Fibroblast of lung (primary cell): Measurements from ENCODE around the gene CDIP1. TPM values are rescaled to one million over a fixed set of nuclear protein-coding genes. Genes with fewer than 3 reads are reported as not detected.

Experiments
- DNase-seq, 2 donors: peaks; one replicate each; pipeline versions ENCODE4 v3.0.0 to v3.0.0-alpha.2; 2010; ENCODE audit warnings: low read depth in 2 of 2
- H2AFZ ChIP-seq: 2 replicates; pipeline ENCODE4 v1.5.1; 2012; ENCODE audit warnings: low read length, control low read depth, inconsistent platforms
- H3K27ac ChIP-seq: 2 replicates; pipeline ENCODE4 v1.5.1; 2011; ENCODE audit warnings: low read length, control low read depth; ENCODE audit not compliant: insufficient read depth
- H3K27me3 ChIP-seq: 2 replicates; pipeline ENCODE4 v1.5.1; 2011; ENCODE audit warnings: mild to moderate bottlenecking, low read length; ENCODE audit not compliant: control insufficient read depth, insufficient read depth
- H3K36me3 ChIP-seq: 2 replicates; pipeline ENCODE4 v1.5.1; 2011; ENCODE audit warnings: low read length; ENCODE audit not compliant: control insufficient read depth, insufficient read depth
- H3K4me1 ChIP-seq: 2 replicates; pipeline ENCODE4 v1.5.1; 2011; ENCODE audit warnings: low read length; ENCODE audit not compliant: control insufficient read depth, insufficient read depth; ENCODE audit errors: extremely low read depth
- H3K4me2 ChIP-seq: 2 replicates; pipeline ENCODE4 v1.5.1; 2011; ENCODE audit warnings: low read length, control low read depth; ENCODE audit not compliant: insufficient read depth; ENCODE audit errors: extremely low read depth
- H3K4me3 ChIP-seq, 4 experiments: fragments of 200-600 bp in 1 of 4; sonication (generic) in 1 of 4; replicated peaks in 1 of 4; 2 replicates each; pipeline ENCODE4 v1.5.1; 2011 to 2016; ENCODE audit warnings: low read length in 4 of 4, low read depth in 3 of 4, mild to moderate bottlenecking in 3 of 4, control low read depth in 2 of 4, inconsistent platforms in 1 of 4, mixed read lengths in 1 of 4; ENCODE audit not compliant: insufficient read depth in 1 of 4; ENCODE audit errors: control extremely low read depth in 1 of 4
- H3K79me2 ChIP-seq: 2 replicates; pipeline ENCODE4 v1.5.1; 2012; ENCODE audit warnings: mild to moderate bottlenecking, low read length, inconsistent platforms; ENCODE audit not compliant: control insufficient read depth, insufficient read depth
- H3K9ac ChIP-seq: 2 replicates; pipeline ENCODE4 v1.5.1; 2011; ENCODE audit warnings: mild to moderate bottlenecking, low read length, control low read depth; ENCODE audit not compliant: insufficient read depth
- H3K9me3 ChIP-seq: 2 replicates; pipeline ENCODE4 v1.5.1; 2012; ENCODE audit warnings: low read depth, low read length; ENCODE audit not compliant: control insufficient read depth, insufficient read depth
- H4K20me1 ChIP-seq: 2 replicates; pipeline ENCODE4 v1.5.1; 2011; ENCODE audit warnings: low read length; ENCODE audit not compliant: control insufficient read depth, insufficient read depth; ENCODE audit errors: extremely low read depth
- EZH2 ChIP-seq: IDR thresholded peaks from 2 replicates; pipeline ENCODE4 v1.5.1; 2012; ENCODE audit warnings: low read length, control low read depth, mild to moderate bottlenecking; ENCODE audit errors: missing control alignments
- polyA plus RNA-seq, 2 donors: library from polyadenylated mRNA; depleted of rRNA in 1 of 2; stranded (reverse) in 1 of 2; unstranded in 1 of 2; fragments of >200 nt; gene quantifications; 2 replicates each; pipeline ENCODE4 v1.2.1, GENCODE V29; 2011 to 2012; ENCODE audit warnings: missing spikeins in 1 of 2
- total RNA-seq: library from RNA; depleted of rRNA; stranded (reverse); fragments of >200 nt; gene quantifications from 2 replicates; pipeline ENCODE4 v1.2.1, GENCODE V29; 2014
- TF ChIP-seq, protein P1 (sequence below), 2 donors: IDR thresholded peaks in 1 of 2; conservative IDR thresholded peaks in 1 of 2; 1 replicate in 1 of 2; 2 replicates in 1 of 2; pipeline ENCODE4 v1.5.1; 2011 to 2012; ENCODE audit warnings: low read length in 2 of 2, control low read depth in 1 of 2, inconsistent platforms in 1 of 2, low read depth in 1 of 2, mild to moderate bottlenecking in 1 of 2

CDIP1 gene
- total and polyA plus RNA-seq, 2 donors (not counting 1 experiment from before 2014, with no cell fraction given): 6.3 to 12.2 TPM

DNA sequence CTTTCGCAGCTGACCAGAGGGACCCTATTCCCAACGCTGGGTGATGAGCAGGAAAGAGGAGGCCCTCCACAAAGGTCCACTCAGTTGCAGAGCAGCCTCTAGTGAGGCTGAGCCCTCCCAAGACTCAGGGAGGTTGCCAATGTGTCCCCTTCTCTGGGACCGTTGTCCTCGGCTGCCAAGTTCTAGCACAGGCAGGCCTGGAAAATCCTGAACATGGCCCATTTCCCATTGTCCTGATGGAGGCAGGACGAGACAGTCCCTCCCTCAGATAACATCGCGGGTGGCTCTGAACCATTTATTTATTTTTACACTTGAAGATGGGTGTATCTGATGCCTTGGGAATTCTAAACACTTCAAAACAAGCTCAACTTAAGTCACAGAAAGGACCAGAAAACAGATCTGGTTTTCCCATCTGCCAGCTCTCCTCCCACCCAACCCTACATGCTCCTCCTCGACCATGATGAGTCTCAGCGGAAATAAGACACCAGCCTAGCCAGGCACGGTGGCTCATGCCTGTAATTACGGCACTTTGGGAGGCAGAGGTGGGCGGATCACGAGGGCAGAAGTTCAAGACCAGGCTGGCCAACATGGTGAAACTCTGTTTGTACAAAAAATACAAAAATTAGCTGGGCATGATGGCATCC is 12.8 kb downstream of the CDIP1 start:
- no peaks in the 10 kb centered on the region for H3K27me3 ChIP-seq
- H4K20me1 ChIP-seq: no peaks in the 10 kb centered on the region
- H3K4me3 ChIP-seq: no peak overlapping the region
- no peak overlapping the region for H2AFZ ChIP-seq
- H3K36me3 ChIP-seq: no peaks in the 10 kb centered on the region
- H3K4me2 ChIP-seq: no peak overlapping the region
- no peaks in the 10 kb centered on the region for H3K4me1 ChIP-seq
- DNase-seq: no peak
- H3K9ac ChIP-seq: no peak overlapping the region
- H3K9me3 ChIP-seq: no peaks in the 10 kb centered on the region
- no peak for TF ChIP-seq EZH2
- TF ChIP-seq, protein P1, sequence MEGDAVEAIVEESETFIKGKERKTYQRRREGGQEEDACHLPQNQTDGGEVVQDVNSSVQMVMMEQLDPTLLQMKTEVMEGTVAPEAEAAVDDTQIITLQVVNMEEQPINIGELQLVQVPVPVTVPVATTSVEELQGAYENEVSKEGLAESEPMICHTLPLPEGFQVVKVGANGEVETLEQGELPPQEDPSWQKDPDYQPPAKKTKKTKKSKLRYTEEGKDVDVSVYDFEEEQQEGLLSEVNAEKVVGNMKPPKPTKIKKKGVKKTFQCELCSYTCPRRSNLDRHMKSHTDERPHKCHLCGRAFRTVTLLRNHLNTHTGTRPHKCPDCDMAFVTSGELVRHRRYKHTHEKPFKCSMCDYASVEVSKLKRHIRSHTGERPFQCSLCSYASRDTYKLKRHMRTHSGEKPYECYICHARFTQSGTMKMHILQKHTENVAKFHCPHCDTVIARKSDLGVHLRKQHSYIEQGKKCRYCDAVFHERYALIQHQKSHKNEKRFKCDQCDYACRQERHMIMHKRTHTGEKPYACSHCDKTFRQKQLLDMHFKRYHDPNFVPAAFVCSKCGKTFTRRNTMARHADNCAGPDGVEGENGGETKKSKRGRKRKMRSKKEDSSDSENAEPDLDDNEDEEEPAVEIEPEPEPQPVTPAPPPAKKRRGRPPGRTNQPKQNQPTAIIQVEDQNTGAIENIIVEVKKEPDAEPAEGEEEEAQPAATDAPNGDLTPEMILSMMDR (conservative IDR thresholded peaks at IDR 0.05 in 1 of 2, IDR thresholded peaks at IDR 0.05 in 1 of 2; ENCODE audit: low read depth in 1 of 2, low read length in 2 of 2): no peak
- no peak overlapping the region for H3K27ac ChIP-seq
- no peaks in the 10 kb centered on the region for H3K79me2 ChIP-seq

DNA sequence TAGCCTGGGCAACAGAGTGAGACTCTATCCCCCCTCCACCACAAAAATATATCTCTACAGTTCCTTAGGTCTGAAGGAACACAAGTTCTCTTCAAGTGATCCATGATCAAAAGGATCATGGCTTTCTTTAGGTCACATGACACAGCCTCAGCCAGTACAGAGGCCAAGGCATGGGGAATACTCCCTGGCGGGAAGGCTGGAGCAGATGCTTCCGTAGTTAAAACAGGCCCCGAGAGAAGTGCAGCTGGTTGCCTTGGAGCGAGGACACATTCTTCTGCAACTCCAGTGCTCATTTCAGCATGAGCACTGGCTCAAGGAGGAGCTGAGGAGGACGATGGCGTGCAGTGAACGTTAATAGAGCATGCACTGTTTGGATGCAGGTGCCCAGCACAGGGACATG is 13.5 kb downstream of the CDIP1 start:
- Histone ChIP-seq H3K36me3 (no peaks in the 10 kb centered on the region), H4K20me1 (no peaks in the 10 kb centered on the region), H3K79me2 (no peaks in the 10 kb centered on the region), H3K27me3 (no peaks in the 10 kb centered on the region), H3K4me1 (no peaks in the 10 kb centered on the region), H3K9ac (no peak overlapping the region), H3K4me3 (no peak overlapping the region), H3K27ac (no peak overlapping the region), H3K4me2 (no peak overlapping the region), H2AFZ (no peak overlapping the region), H3K9me3 (no peaks in the 10 kb centered on the region)
- TF ChIP-seq, protein P1 (conservative IDR thresholded peaks at IDR 0.05 in 1 of 2, IDR thresholded peaks at IDR 0.05 in 1 of 2; ENCODE audit: low read depth in 1 of 2, low read length in 2 of 2): no peak
- no peak for DNase-seq

DNA sequence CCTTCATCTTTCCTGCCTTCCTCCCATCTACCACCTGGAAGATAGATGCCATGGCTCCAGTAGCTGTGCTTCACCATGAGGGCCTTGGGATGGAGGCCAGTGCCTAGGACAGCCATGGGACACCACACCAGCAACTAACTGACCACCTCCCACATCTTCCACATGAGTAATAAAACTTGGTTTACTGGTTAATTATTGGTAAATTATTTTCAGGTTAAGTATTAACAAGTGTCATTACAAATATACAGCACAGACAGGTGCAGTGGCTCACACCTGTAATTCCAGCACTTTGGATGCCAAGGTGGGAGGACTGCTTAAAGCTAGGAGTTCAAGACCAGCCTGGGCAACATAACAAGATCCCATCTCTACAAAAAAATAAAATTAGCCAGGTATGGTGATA is 14.0 kb downstream of the CDIP1 start:
- no peak for DNase-seq
- no peak overlapping the region for H3K4me3 ChIP-seq
- H3K9ac ChIP-seq: no peak overlapping the region

More for the DNA sequence above, 14.0 kb downstream of the CDIP1 start:
- no peak overlapping the region for H2AFZ ChIP-seq
- H3K79me2 ChIP-seq: no peaks in the 10 kb centered on the region
- no peaks in the 10 kb centered on the region for H4K20me1 ChIP-seq
- no peak for TF ChIP-seq EZH2
- TF ChIP-seq, protein P1 (conservative IDR thresholded peaks at IDR 0.05 in 1 of 2, IDR thresholded peaks at IDR 0.05 in 1 of 2; ENCODE audit: low read depth in 1 of 2, low read length in 2 of 2): no peak
- H3K27ac ChIP-seq: no peak overlapping the region
- no peaks in the 10 kb centered on the region for H3K27me3 ChIP-seq
- no peak overlapping the region for H3K4me2 ChIP-seq
- no peaks in the 10 kb centered on the region for H3K4me1 ChIP-seq
- no peaks in the 10 kb centered on the region for H3K9me3 ChIP-seq
- no peaks in the 10 kb centered on the region for H3K36me3 ChIP-seq
